OCI-LY3 (cell line): ENCODE measurements around the gene AFF2.

Experiments
- EZH2phosphoT487 ChIP-seq: fragments of 200-600 bp; shearing (Covaris generic); IDR thresholded peaks from 2 replicates; pipeline ENCODE4 v1.6.1; 2018; ENCODE audit warnings: antibody characterized with exemption, mixed run types, low read depth
- TF ChIP-seq, protein P1 (sequence below): fragments of 200-600, 300-600 bp; sonication (generic); IDR thresholded peaks from 2 replicates; pipeline ENCODE4 v1.5.1; 2014; ENCODE audit warnings: antibody characterized with exemption, low read length, low read depth

GRCh38 chrX:148552775-148553174 is 52.4 kb downstream of the AFF2 start:
- TF ChIP-seq, protein P1, sequence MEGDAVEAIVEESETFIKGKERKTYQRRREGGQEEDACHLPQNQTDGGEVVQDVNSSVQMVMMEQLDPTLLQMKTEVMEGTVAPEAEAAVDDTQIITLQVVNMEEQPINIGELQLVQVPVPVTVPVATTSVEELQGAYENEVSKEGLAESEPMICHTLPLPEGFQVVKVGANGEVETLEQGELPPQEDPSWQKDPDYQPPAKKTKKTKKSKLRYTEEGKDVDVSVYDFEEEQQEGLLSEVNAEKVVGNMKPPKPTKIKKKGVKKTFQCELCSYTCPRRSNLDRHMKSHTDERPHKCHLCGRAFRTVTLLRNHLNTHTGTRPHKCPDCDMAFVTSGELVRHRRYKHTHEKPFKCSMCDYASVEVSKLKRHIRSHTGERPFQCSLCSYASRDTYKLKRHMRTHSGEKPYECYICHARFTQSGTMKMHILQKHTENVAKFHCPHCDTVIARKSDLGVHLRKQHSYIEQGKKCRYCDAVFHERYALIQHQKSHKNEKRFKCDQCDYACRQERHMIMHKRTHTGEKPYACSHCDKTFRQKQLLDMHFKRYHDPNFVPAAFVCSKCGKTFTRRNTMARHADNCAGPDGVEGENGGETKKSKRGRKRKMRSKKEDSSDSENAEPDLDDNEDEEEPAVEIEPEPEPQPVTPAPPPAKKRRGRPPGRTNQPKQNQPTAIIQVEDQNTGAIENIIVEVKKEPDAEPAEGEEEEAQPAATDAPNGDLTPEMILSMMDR: no peak
- TF ChIP-seq EZH2phosphoT487: no peak
